GM23248 (cell line): ENCODE measurements around the gene MIX23. TPM values are rescaled to one million over a fixed set of nuclear protein-coding genes. Genes with fewer than 3 reads are reported as not detected.

Experiments used
- DNase-seq: peaks from one replicate; pipeline ENCODE4 v3.0.0-alpha.2; 2015
- H2AFZ ChIP-seq: fragments of 200-600 bp; sonication (generic); 2 replicates; pipeline ENCODE4 v1.6.1; 2016; ENCODE audit warnings: antibody characterized with exemption
- H3F3A ChIP-seq: fragments of 200-600 bp; sonication (generic); 2 replicates; pipeline ENCODE4 v1.6.1; 2016; ENCODE audit warnings: mild to moderate bottlenecking, antibody characterized with exemption, mixed run types; ENCODE audit not compliant: insufficient read depth
- H3K27ac ChIP-seq: fragments of 200-600 bp; sonication (generic); 2 replicates; pipeline ENCODE4 v1.5.1; 2016; ENCODE audit warnings: mild to moderate bottlenecking
- H3K27me3 ChIP-seq: fragments of 200-600 bp; sonication (generic); replicated peaks from 2 replicates; pipeline ENCODE4 v1.6.1; 2016; ENCODE audit warnings: mild to moderate bottlenecking; ENCODE audit not compliant: insufficient read depth
- H3K36me3 ChIP-seq: fragments of 200-600 bp; sonication (generic); 2 replicates; pipeline ENCODE4 v1.6.1; 2016; ENCODE audit warnings: low read depth, mild to moderate bottlenecking
- H3K4me1 ChIP-seq: fragments of 200-600 bp; sonication (generic); 2 replicates; pipeline ENCODE4 v1.6.1; 2016; ENCODE audit warnings: mild to moderate bottlenecking; ENCODE audit not compliant: insufficient read depth
- H3K4me2 ChIP-seq: fragments of 200-600 bp; sonication (generic); one replicate; pipeline ENCODE4 v1.6.1; 2016; ENCODE audit warnings: mild to moderate bottlenecking; ENCODE audit not compliant: unreplicated experiment
- H3K4me3 ChIP-seq: fragments of 200-600 bp; sonication (generic); 2 replicates; pipeline ENCODE4 v1.5.1; 2016; ENCODE audit warnings: mild to moderate bottlenecking
- H3K79me2 ChIP-seq: fragments of 200-600 bp; sonication (generic); 2 replicates; pipeline ENCODE4 v1.6.1; 2016; ENCODE audit warnings: mild to moderate bottlenecking; ENCODE audit not compliant: insufficient read depth
- H3K9ac ChIP-seq: fragments of 200-600 bp; sonication (generic); 2 replicates; pipeline ENCODE4 v1.6.1; 2016; ENCODE audit warnings: mild to moderate bottlenecking
- H3K9me2 ChIP-seq: fragments of 200-600 bp; sonication (generic); 2 replicates; pipeline ENCODE4 v1.6.1; 2016; ENCODE audit warnings: mixed run types, mild to moderate bottlenecking, moderate library complexity; ENCODE audit not compliant: insufficient read depth
- H3K9me3 ChIP-seq: fragments of 200-600 bp; sonication (generic); one replicate; pipeline ENCODE4 v1.6.1; 2017; ENCODE audit warnings: low read depth
- H4K20me1 ChIP-seq: fragments of 200-600 bp; sonication (generic); 2 replicates; pipeline ENCODE4 v1.6.0; 2016; ENCODE audit not compliant: insufficient read depth
- EZH2 ChIP-seq: fragments of 200-600 bp; sonication (generic); IDR thresholded peaks from 2 replicates; pipeline ENCODE4 v1.6.1; 2018; ENCODE audit warnings: antibody characterized with exemption, mild to moderate bottlenecking; ENCODE audit not compliant: insufficient read depth, poor library complexity, severe bottlenecking
- EZH2phosphoT487 ChIP-seq: fragments of 200-600 bp; sonication (generic); IDR thresholded peaks from 2 replicates; pipeline ENCODE4 v1.6.1; 2018; ENCODE audit warnings: antibody characterized with exemption, moderate library complexity, mild to moderate bottlenecking, low read depth; ENCODE audit not compliant: insufficient read depth
- WGBS, 2 experiments: methylation state at CpG; one replicate each; pipeline ENCODE4 v1.1.6; 2015 to 2017; ENCODE audit warnings: low lambda C conversion rate in 2 of 2, low coverage in 1 of 2; ENCODE audit errors: missing lambda C conversion rate in 2 of 2; 5-methylcytosine and 5-hydroxymethylcytosine counted together
- in situ Hi-C: fragments of 300-500 bp; cut with MboI; formaldehyde crosslinking; loops from 2 replicates; pipeline ENCODE4 v1.15.0; 2020
- polyA plus RNA-seq: library from polyadenylated mRNA; unstranded; fragments of >200 nt; fragmentation: Nextera tagmentation; extraction: Ambion mirVana; gene quantifications from 2 replicates; pipeline ENCODE4 v1.2.1, GENCODE V29; 2016
- total RNA-seq: library from RNA; depleted of rRNA; stranded (reverse); fragments of >200 nt; shearing (Covaris generic); gene quantifications from 2 replicates; pipeline ENCODE4 v1.2.3, GENCODE V29; 2014

MIX23 gene
- total and polyA plus RNA-seq, 2 experiments from 2014 or later: 12.3 to 22.7 TPM

GRCh38 chr3:122356402-122356801 is 26.6 kb downstream of the MIX23 start:
- H3K27me3 ChIP-seq: no peaks in the 10 kb centered on the region
- H3K27ac ChIP-seq: no peak overlapping the region
- H3K9me2 ChIP-seq: no peaks in the 10 kb centered on the region
- peak; percentile 52 for DNase-seq
- no peak overlapping the region for H3K9ac ChIP-seq
- H3K79me2 ChIP-seq: no peaks in the 10 kb centered on the region
- H3K4me3 ChIP-seq: no peak overlapping the region
- in situ Hi-C loops: no loop called here
- WGBS, 2 experiments: 86 to 93% methylated on average over 4 of the region's 4 CpGs
- 0 out of 2 replicates have a peak, but pooled peaks cover 5% of the 10 kb centered on the region for H3K36me3 ChIP-seq
- TF ChIP-seq EZH2 (no peak), EZH2phosphoT487 (no peak)
- H3K4me1 ChIP-seq: peaks cover 10% of the 10 kb centered on the region
- H3K9me3 ChIP-seq: no peaks in the 10 kb centered on the region
- H2AFZ ChIP-seq: no peak overlapping the region
- H3F3A ChIP-seq: no peaks in the 10 kb centered on the region
- H3K4me2 ChIP-seq: no peak overlapping the region
- H4K20me1 ChIP-seq: no peaks in the 10 kb centered on the region

- no peaks in the 10 kb centered on the region for H3K79me2 ChIP-seq
- H2AFZ ChIP-seq: no peak overlapping the region
- DNase-seq: no peak
- no peaks in the 10 kb centered on the region for H3K27me3 ChIP-seq
- in situ Hi-C loops: no loop called here
- no peaks in the 10 kb centered on the region for H3K9me3 ChIP-seq
- 0 out of 2 replicates have a peak, but pooled peaks cover 5% of the 10 kb centered on the region for H3K36me3 ChIP-seq
- no peaks in the 10 kb centered on the region for H3K9me2 ChIP-seq
- H3K4me3 ChIP-seq: no peak overlapping the region
- no peaks in the 10 kb centered on the region for H4K20me1 ChIP-seq
- 80 to 90% methylated on average over 4 of the region's 4 CpGs for WGBS, 2 experiments
- TF ChIP-seq EZH2 (no peak), EZH2phosphoT487 (no peak)
- H3K4me2 ChIP-seq: no peak overlapping the region
- peaks cover 17% of the 10 kb centered on the region for H3K4me1 ChIP-seq
- H3K9ac ChIP-seq: no peak overlapping the region
- H3F3A ChIP-seq: no peaks in the 10 kb centered on the region
- no peak overlapping the region for H3K27ac ChIP-seq
Measured at GRCh38 chr3:122355612-122356011, 27.4 kb downstream of the MIX23 start.

DNA sequence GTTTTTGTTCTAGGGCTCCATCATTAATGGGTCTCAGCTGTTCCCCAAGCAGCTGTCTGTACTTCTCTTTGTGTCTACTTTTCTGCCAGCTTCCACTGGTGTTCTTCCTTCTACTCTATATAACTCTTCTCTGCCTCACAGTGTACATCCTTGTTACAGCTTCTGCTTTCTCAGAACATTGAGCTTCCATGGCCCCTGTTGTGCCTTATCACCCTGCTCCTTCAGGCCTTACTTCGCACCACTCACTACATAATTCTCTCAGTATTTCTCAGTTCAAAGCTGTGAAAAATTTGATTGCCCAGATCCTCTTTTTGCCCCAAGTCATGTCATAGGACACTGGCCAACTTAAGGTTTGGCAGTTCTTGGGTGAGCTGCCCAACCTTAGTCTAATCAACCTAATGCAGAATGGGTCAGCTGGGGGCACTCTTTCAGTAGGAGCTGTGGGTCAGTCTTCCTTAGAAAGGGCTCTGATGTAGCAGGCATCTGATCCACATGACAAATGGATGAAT is 29.1 kb downstream of the MIX23 start:
- Histone ChIP-seq H3K27me3 (no peaks in the 10 kb centered on the region), H3K79me2 (no peaks in the 10 kb centered on the region), H3K4me1 (peaks cover 20% of the 10 kb centered on the region), H3K27ac (no peak overlapping the region), H3K9ac (no peak overlapping the region), H3K9me2 (no peaks in the 10 kb centered on the region), H4K20me1 (no peaks in the 10 kb centered on the region), H3K4me2 (no peak overlapping the region), H3K36me3 (0 out of 2 replicates have a peak, but pooled peaks cover 5% of the 10 kb centered on the region), H3K9me3 (no peaks in the 10 kb centered on the region), H2AFZ (no peak overlapping the region), H3K4me3 (no peak overlapping the region), H3F3A (no peaks in the 10 kb centered on the region)
- no peak for DNase-seq
- in situ Hi-C loops: no loop called here
- TF ChIP-seq EZH2phosphoT487 (no peak), EZH2 (no peak)
- 95 to 97% methylated on average over 1 of the region's 1 CpG for WGBS, 2 experiments

DNA sequence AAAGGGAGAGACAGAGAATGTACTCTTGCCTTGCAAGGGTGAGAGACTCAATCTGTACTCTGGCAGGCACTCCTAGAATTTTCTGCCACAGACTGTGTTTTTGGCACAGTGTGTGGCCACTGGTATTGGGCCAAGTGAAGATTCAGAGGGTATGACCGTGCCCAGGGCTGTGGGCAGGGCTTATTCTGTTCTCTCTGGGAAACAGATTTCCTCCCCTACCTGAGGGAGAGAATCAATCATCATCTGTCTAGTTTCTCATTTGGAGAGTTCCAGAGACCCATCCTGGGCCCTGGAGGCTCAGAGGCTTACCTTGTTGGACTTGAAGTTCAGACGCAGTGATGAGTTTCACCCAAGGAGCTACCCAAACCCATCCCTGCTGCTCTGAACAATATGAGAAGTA is 29.8 kb downstream of the MIX23 start:
- no peak overlapping the region for H3K4me3 ChIP-seq
- H3K27me3 ChIP-seq: no peaks in the 10 kb centered on the region
- H3K27ac ChIP-seq: no peak overlapping the region
- in situ Hi-C loops: no loop called here
- H3K4me2 ChIP-seq: no peak overlapping the region
- no peak overlapping the region for H2AFZ ChIP-seq
- no peaks in the 10 kb centered on the region for H3K36me3 ChIP-seq
- peaks cover 20% of the 10 kb centered on the region for H3K4me1 ChIP-seq
- DNase-seq: peak; percentile 33
- no peaks in the 10 kb centered on the region for H3K79me2 ChIP-seq
- H3F3A ChIP-seq: no peaks in the 10 kb centered on the region
- H3K9me3 ChIP-seq: no peaks in the 10 kb centered on the region
- WGBS, 2 experiments: 25 to 31% methylated on average over 2 of the region's 2 CpGs
- no peak overlapping the region for H3K9ac ChIP-seq
- H4K20me1 ChIP-seq: no peaks in the 10 kb centered on the region
- TF ChIP-seq EZH2phosphoT487 (no peak), EZH2 (no peak)
- no peaks in the 10 kb centered on the region for H3K9me2 ChIP-seq

- no peak for DNase-seq
- in situ Hi-C loops: no loop called here
Measured at GRCh38 chr3:122351612-122352011, 31.4 kb downstream of the MIX23 start.

More at GRCh38 chr3:122351612-122352011, 31.4 kb downstream of the MIX23 start:
- H3K4me2 ChIP-seq: no peak overlapping the region
- H4K20me1 ChIP-seq: no peaks in the 10 kb centered on the region
- no peak overlapping the region for H3K4me3 ChIP-seq
- no peaks in the 10 kb centered on the region for H3K79me2 ChIP-seq
- no peak overlapping the region for H3K27ac ChIP-seq
- no peak for TF ChIP-seq EZH2
- no peak for TF ChIP-seq EZH2phosphoT487
- H3K4me1 ChIP-seq: peaks cover 16% of the 10 kb centered on the region; the same call in 1 of the 2 replicates
- no peak overlapping the region for H3K9ac ChIP-seq
- H3K9me3 ChIP-seq: no peaks in the 10 kb centered on the region
- 98 to 100% methylated on average over 4 of the region's 4 CpGs for WGBS, 2 experiments
- H3K9me2 ChIP-seq: no peaks in the 10 kb centered on the region
- no peaks in the 10 kb centered on the region for H3K36me3 ChIP-seq
- H3K27me3 ChIP-seq: no peaks in the 10 kb centered on the region
- no peaks in the 10 kb centered on the region for H3F3A ChIP-seq
- no peak overlapping the region for H2AFZ ChIP-seq
